H1 (cell line): ENCODE measurements around the gene GANC. TPM values are rescaled to one million over a fixed set of nuclear protein-coding genes. Genes with fewer than 3 reads are reported as not detected.

Source experiments
- CTCF ChIA-PET: fragments of 300-600 bp; sonication (Branson Sonifier 250); formaldehyde crosslinking; loops from one replicate; lab custom pipeline; 2021; ENCODE audit not compliant: partially characterized antibody; lab: Charles Lee
- POLR2A ChIA-PET: fragments of 300-600 bp; sonication (Branson Sonifier 250); formaldehyde crosslinking; loops from one replicate; lab custom pipeline; 2021; ENCODE audit warnings: inconsistent platforms; ENCODE audit not compliant: partially characterized antibody; lab: Charles Lee
- DNase-seq, 2 experiments: peaks; one replicate each; pipeline versions ENCODE4 v3.0.0 to v3.0.0-alpha.2; 2010 to 2022; ENCODE audit warnings: low spot score in 2 of 2, low read depth in 1 of 2, mixed read lengths in 1 of 2
- FAIRE-seq: peaks from 2 replicates; lab custom pipeline; 2011; peaks lifted over from hg19 to GRCh38; lab: Jason Lieb, UNC
- H2AFZ ChIP-seq: 2 replicates; pipeline ENCODE4 v1.8.1; 2012; ENCODE audit warnings: low read length, inconsistent platforms
- H2AK5ac ChIP-seq: 2 replicates; pipeline ENCODE4 v1.6.1; 2013; ENCODE audit warnings: low read depth, low read length
- H2BK120ac ChIP-seq: replicated peaks from 2 replicates; pipeline ENCODE3; 2013; ENCODE audit warnings: low read depth, low read length, inconsistent platforms
- H2BK12ac ChIP-seq: 2 replicates; pipeline ENCODE4 v1.6.1; 2013; ENCODE audit warnings: low read depth, low read length
- H2BK15ac ChIP-seq: 2 replicates; pipeline ENCODE4 v1.6.1; 2013; ENCODE audit warnings: low read length
- H2BK20ac ChIP-seq: 2 replicates; pipeline ENCODE4 v1.6.1; 2013; ENCODE audit warnings: low read length
- H2BK5ac ChIP-seq: 2 replicates; pipeline ENCODE4 v1.6.1; 2013; ENCODE audit warnings: low read depth, low read length
- H3K14ac ChIP-seq: 2 replicates; pipeline ENCODE4 v1.6.1; 2013; ENCODE audit warnings: inconsistent platforms; ENCODE audit not compliant: insufficient read length
- H3K18ac ChIP-seq: 2 replicates; pipeline ENCODE4 v1.6.1; 2013; ENCODE audit warnings: low read length; ENCODE audit errors: extremely low read depth
- H3K23ac ChIP-seq: 2 replicates; pipeline ENCODE4 v1.6.1; 2013; ENCODE audit warnings: inconsistent platforms; ENCODE audit not compliant: insufficient read length
- H3K23me2 ChIP-seq: 2 replicates; pipeline ENCODE4 v1.6.1; 2013; ENCODE audit warnings: low read depth, low read length
- H3K27ac ChIP-seq: 2 replicates; pipeline ENCODE4 v1.6.1; 2011; ENCODE audit warnings: low read depth, low read length, inconsistent platforms
- H3K27me3 ChIP-seq, 4 experiments: replicated peaks in 1 of 4; 1 replicate in 1 of 4; 2 replicates in 3 of 4; pipeline versions ENCODE4 v1.6.1 to v1.8.1; 2011 to 2013; ENCODE audit warnings: low read length in 3 of 4, mild to moderate bottlenecking in 3 of 4, inconsistent platforms in 2 of 4, mixed read lengths in 2 of 4, moderate library complexity in 1 of 4; ENCODE audit not compliant: control insufficient read depth in 3 of 4, insufficient read depth in 3 of 4; ENCODE audit errors: extremely low read depth in 1 of 4
- H3K36me3 ChIP-seq, 4 experiments: 2 replicates each; pipeline versions ENCODE4 v1.6.1 to v1.8.1; 2011 to 2013; ENCODE audit warnings: mild to moderate bottlenecking in 4 of 4, low read length in 3 of 4, moderate library complexity in 2 of 4, control low read depth in 1 of 4, inconsistent platforms in 1 of 4; ENCODE audit not compliant: insufficient read depth in 4 of 4, control insufficient read depth in 2 of 4
- H3K4ac ChIP-seq: replicated peaks from 2 replicates; pipeline ENCODE3; 2013; ENCODE audit warnings: low read length, low read depth, mixed read lengths, inconsistent platforms; ENCODE audit not compliant: insufficient read length
- H3K4me1 ChIP-seq, 4 experiments: replicated peaks in 1 of 4; 1 replicate in 1 of 4; 2 replicates in 3 of 4; pipeline versions ENCODE4 v1.6.1 to v1.8.1; 2011 to 2013; ENCODE audit warnings: low read length in 3 of 4, inconsistent platforms in 2 of 4, mixed read lengths in 1 of 4; ENCODE audit not compliant: insufficient read depth in 4 of 4, control insufficient read depth in 3 of 4
- H3K4me2 ChIP-seq, 2 experiments: 2 replicates each; pipeline versions ENCODE4 v1.6.1 to v1.8.1; 2011 to 2013; ENCODE audit warnings: low read depth in 2 of 2, low read length in 2 of 2, control low read depth in 1 of 2, inconsistent platforms in 1 of 2, mild to moderate bottlenecking in 1 of 2; ENCODE audit not compliant: insufficient read depth in 1 of 2
- H3K4me3 ChIP-seq, 4 experiments: fragments of 200-600, 300-600 bp in 1 of 4; sonication (generic), shearing (Covaris generic), sonication (Bioruptor Twin) in 1 of 4; 2 replicates each; pipeline versions ENCODE4 v1.5.1 to v1.8.1; 2011 to 2016; ENCODE audit warnings: low read length in 4 of 4, low read depth in 3 of 4, control low read depth in 2 of 4, inconsistent platforms in 2 of 4, mild to moderate bottlenecking in 2 of 4, mixed read lengths in 1 of 4, moderate library complexity in 1 of 4; ENCODE audit not compliant: insufficient read depth in 2 of 4; ENCODE audit errors: extremely low read depth in 1 of 4
- H3K56ac ChIP-seq: replicated peaks from 2 replicates; pipeline ENCODE3; 2013; ENCODE audit warnings: low read depth, mild to moderate bottlenecking, mixed read lengths, low read length, inconsistent platforms; ENCODE audit not compliant: insufficient read length
- H3K79me1 ChIP-seq: 2 replicates; pipeline ENCODE4 v1.6.1; 2013; ENCODE audit warnings: low read depth, low read length, control low read depth
- H3K79me2 ChIP-seq, 2 experiments: 2 replicates each; pipeline versions ENCODE4 v1.6.1 to v1.8.1; 2012 to 2013; ENCODE audit warnings: low read length in 2 of 2, mild to moderate bottlenecking in 2 of 2, inconsistent platforms in 1 of 2; ENCODE audit not compliant: insufficient read depth in 2 of 2, control insufficient read depth in 1 of 2
- H3K9ac ChIP-seq, 4 experiments: replicated peaks in 1 of 4; 1 replicate in 1 of 4; 2 replicates in 3 of 4; pipeline versions ENCODE4 v1.6.1 to v1.8.1; 2011 to 2013; ENCODE audit warnings: low read depth in 3 of 4, low read length in 3 of 4, control low read depth in 2 of 4, mild to moderate bottlenecking in 2 of 4, moderate library complexity in 2 of 4, inconsistent platforms in 1 of 4; ENCODE audit errors: extremely low read depth in 1 of 4
- H3K9me3 ChIP-seq, 2 experiments: 2 replicates each; pipeline versions ENCODE4 v1.6.1 to v1.8.1; 2012 to 2013; ENCODE audit warnings: mild to moderate bottlenecking in 2 of 2, moderate library complexity in 2 of 2, control low read depth in 1 of 2, inconsistent platforms in 1 of 2, low read depth in 1 of 2, low read length in 1 of 2, mixed read lengths in 1 of 2; ENCODE audit not compliant: insufficient read depth in 2 of 2
- H4K20me1 ChIP-seq, 2 experiments: replicated peaks in 1 of 2; 2 replicates each; pipeline versions ENCODE3 to v1.8.1; 2011 to 2013; ENCODE audit warnings: inconsistent platforms in 2 of 2, low read length in 2 of 2, mild to moderate bottlenecking in 1 of 2; ENCODE audit not compliant: insufficient read depth in 2 of 2, control insufficient read depth in 1 of 2
- H4K5ac ChIP-seq: 2 replicates; pipeline ENCODE4 v1.6.1; 2013; ENCODE audit warnings: low read length, low read depth, mixed read lengths, inconsistent platforms; ENCODE audit not compliant: insufficient read length
- H4K8ac ChIP-seq: 2 replicates; pipeline ENCODE4 v1.8.0; 2013; ENCODE audit warnings: mild to moderate bottlenecking, moderate library complexity, low read length, inconsistent platforms; ENCODE audit not compliant: insufficient read depth; ENCODE audit errors: extremely low read depth
- H4K91ac ChIP-seq: replicated peaks from 2 replicates; pipeline ENCODE3; 2013; ENCODE audit warnings: low read length, mixed read lengths, inconsistent platforms; ENCODE audit not compliant: insufficient read length
- BRCA1 ChIP-seq: IDR thresholded peaks from 2 replicates; pipeline ENCODE4 v1.6.1; 2012; ENCODE audit warnings: low read depth, low read length, improper control_type of control experiment
- GABPA ChIP-seq: IDR thresholded peaks from 2 replicates; pipeline ENCODE4 v1.6.1; 2011; ENCODE audit warnings: mild to moderate bottlenecking, low read length, moderate library complexity, borderline replicate concordance; ENCODE audit not compliant: insufficient read depth
- PHF8 ChIP-seq: fragments of 200-600 bp; sonication (generic); conservative IDR thresholded peaks from 2 replicates; pipeline ENCODE4 v1.7.1; 2012; ENCODE audit warnings: low read depth, mild to moderate bottlenecking, inconsistent platforms, low read length, moderate library complexity
- RXRA ChIP-seq: IDR thresholded peaks from 2 replicates; pipeline ENCODE4 v1.6.1; 2011; ENCODE audit warnings: low read depth, mild to moderate bottlenecking, low read length, moderate library complexity; ENCODE audit not compliant: insufficient read depth
- SAP30 ChIP-seq: fragments of 300-600 bp; sonication (generic); IDR thresholded peaks from 2 replicates; pipeline ENCODE4 v1.7.1; 2012; ENCODE audit warnings: low read length, moderate library complexity, mild to moderate bottlenecking, inconsistent platforms; ENCODE audit not compliant: insufficient read depth, insufficient replicate concordance
- SIRT6 ChIP-seq: IDR thresholded peaks from one replicate; pipeline ENCODE4 v1.7.1; 2012; ENCODE audit warnings: low read length, inconsistent platforms
- SP1 ChIP-seq: IDR thresholded peaks from 2 replicates; pipeline ENCODE4 v1.6.1; 2011; ENCODE audit warnings: low read depth, low read length
- TAF7 ChIP-seq: optimal IDR thresholded peaks from 2 replicates; pipeline ENCODE3; 2011; ENCODE audit warnings: low read depth, mild to moderate bottlenecking, inconsistent platforms, low read length, moderate library complexity, borderline replicate concordance
- TBP ChIP-seq: IDR thresholded peaks from 2 replicates; pipeline ENCODE4 v1.6.1; 2011; ENCODE audit warnings: low read depth, low read length, improper control_type of control experiment
- YY1 ChIP-seq: IDR thresholded peaks from 2 replicates; pipeline ENCODE4 v1.6.1; 2011; ENCODE audit warnings: low read depth, mild to moderate bottlenecking, low read length
- ZNF274 ChIP-seq: IDR thresholded peaks from 2 replicates; pipeline ENCODE4 v1.7.0; 2012; ENCODE audit warnings: low read length, borderline replicate concordance; ENCODE audit errors: extremely low read depth
- WGBS, 2 experiments: shearing (Covaris generic) in 1 of 2; methylation state at CpG; one replicate each; pipeline versions ENCODE4 v1.1.6 to v1.1.7; 2013 to 2015; ENCODE audit warnings: low lambda C conversion rate in 2 of 2, mixed read lengths in 2 of 2, inconsistent platforms in 1 of 2, low coverage in 1 of 2, missing lambda C conversion rate in 1 of 2; ENCODE audit not compliant: insufficient replicate concordance in 2 of 2, insufficient coverage in 1 of 2, insufficient read length in 1 of 2; ENCODE audit errors: extremely low coverage in 1 of 2, missing lambda C conversion rate in 1 of 2; 5-methylcytosine and 5-hydroxymethylcytosine counted together
- polyA plus RNA-seq, 7 experiments: library from polyadenylated mRNA; depleted of rRNA in 3 of 7; stranded (reverse) in 5 of 7; unstranded in 2 of 7; fragments of >200 nt in 5 of 7; fragments of 200-250 nt in 2 of 7; gene quantifications; 1 replicate in 5 of 7; 2 replicates in 1 of 7; 4 replicates in 1 of 7; pipeline versions ENCODE4 v1.2.1 to v1.2.3, GENCODE V29; 2011 to 2013; ENCODE audit warnings: missing spikeins in 2 of 7, mixed read lengths in 2 of 7
- total RNA-seq: library from RNA; stranded (reverse); fragmentation: NEBNext Ultra II Directional; extraction: Animal tissue kit (Norgen Biotek cat#: 25700); gene quantifications from 2 replicates; pipeline ENCODE4 v1.2.1, GENCODE V29; 2021
- TF ChIP-seq, protein P1 (sequence below): IDR thresholded peaks from 2 replicates; pipeline ENCODE4 v1.6.1; 2011; ENCODE audit warnings: low read depth, mild to moderate bottlenecking, low read length; ENCODE audit not compliant: insufficient read depth
- TF ChIP-seq, protein P2 (sequence below): IDR thresholded peaks from 2 replicates; pipeline ENCODE4 v1.6.1; 2011; ENCODE audit warnings: low read length, improper control_type of control experiment

GANC gene
- total and polyA plus RNA-seq, 2 of the 8 experiments (the other 6 are each of a cell fraction or from before 2014, with no cell fraction given): 6.8 to 14.4 TPM

DNA sequence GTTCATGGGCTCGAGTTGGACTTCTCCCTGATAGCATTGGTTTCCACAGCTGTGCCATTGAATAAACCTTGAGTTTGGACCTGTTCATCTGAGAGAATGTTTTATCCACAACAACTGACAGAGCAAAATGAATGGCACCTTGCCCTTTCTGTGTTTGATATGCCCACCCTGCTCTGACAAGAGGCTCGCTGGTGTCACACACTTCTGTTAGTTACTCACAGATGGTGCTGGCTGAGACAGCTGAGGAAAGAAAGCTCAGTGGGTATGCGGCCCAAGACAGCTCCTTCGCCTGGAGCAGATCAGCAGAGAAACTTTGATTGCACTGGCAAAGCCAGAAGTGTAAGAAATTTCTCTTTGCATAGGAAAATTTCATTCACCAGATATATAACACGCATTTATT is 83.8 kb downstream of the GANC start:
- Histone ChIP-seq H2BK12ac (no peak overlapping the region), H3K79me1 (no peaks in the 10 kb centered on the region), H2BK15ac (no peak overlapping the region), H3K9ac (no peak overlapping the region), H3K27ac (no peak overlapping the region), H3K27me3 (no peaks in the 10 kb centered on the region; a peak in 1 of 7 replicates), H3K4me2 (no peak overlapping the region), H2BK120ac (no peak overlapping the region), H4K5ac (no peak overlapping the region), H2BK5ac (no peak overlapping the region), H3K36me3 (no peaks in the 10 kb centered on the region; a peak in 1 of 8 replicates), H2AK5ac (no peak overlapping the region), H4K91ac (no peak overlapping the region), H2AFZ (no peak overlapping the region), H3K14ac (no peak overlapping the region), H3K23me2 (0 out of 2 replicates have a peak, but pooled peaks cover 2% of the 10 kb centered on the region), H3K9me3 (no peaks in the 10 kb centered on the region), H3K56ac (no peak overlapping the region), H3K4ac (no peak overlapping the region), H3K23ac (no peak overlapping the region), H3K79me2 (no peaks in the 10 kb centered on the region), H4K8ac (no peak overlapping the region), H3K4me1 (no peaks in the 10 kb centered on the region), H2BK20ac (no peak overlapping the region), H3K4me3 (no peak overlapping the region), H4K20me1 (no peaks in the 10 kb centered on the region), H3K18ac (no peak overlapping the region)
- CTCF ChIA-PET: interaction anchor here (0.7 kb wide), 1 partner anchor 28 kb away, joined by 4 read pairs; no protein-coding TSS in a partner anchor
- 84% methylated on average over 5 of the region's 5 CpGs; no CpG with 5 or more reads in 1 of the 2 experiments for WGBS, 2 experiments
- DNase-seq (no peak), FAIRE-seq (no peak)
- POLR2A ChIA-PET: no interaction called here
- TF ChIP-seq TAF7 (no peak), TBP (no peak), SP1 (no peak), YY1 (no peak), SAP30 (no peak), BRCA1 (no peak), GABPA (no peak), RXRA (no peak), SIRT6 (no peak), PHF8 (no peak), ZNF274 (no peak)
- TF ChIP-seq, protein P1, sequence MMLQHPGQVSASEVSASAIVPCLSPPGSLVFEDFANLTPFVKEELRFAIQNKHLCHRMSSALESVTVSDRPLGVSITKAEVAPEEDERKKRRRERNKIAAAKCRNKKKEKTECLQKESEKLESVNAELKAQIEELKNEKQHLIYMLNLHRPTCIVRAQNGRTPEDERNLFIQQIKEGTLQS: no peak
- TF ChIP-seq, protein P2, sequence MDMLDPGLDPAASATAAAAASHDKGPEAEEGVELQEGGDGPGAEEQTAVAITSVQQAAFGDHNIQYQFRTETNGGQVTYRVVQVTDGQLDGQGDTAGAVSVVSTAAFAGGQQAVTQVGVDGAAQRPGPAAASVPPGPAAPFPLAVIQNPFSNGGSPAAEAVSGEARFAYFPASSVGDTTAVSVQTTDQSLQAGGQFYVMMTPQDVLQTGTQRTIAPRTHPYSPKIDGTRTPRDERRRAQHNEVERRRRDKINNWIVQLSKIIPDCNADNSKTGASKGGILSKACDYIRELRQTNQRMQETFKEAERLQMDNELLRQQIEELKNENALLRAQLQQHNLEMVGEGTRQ: no peak
